Kidney epithelial cell (primary cell): Measurements from ENCODE around the gene PIP4K2C. TPM values are rescaled to one million over a fixed set of nuclear protein-coding genes. Genes with fewer than 3 reads are reported as not detected.

Source experiments
- DNase-seq: peaks from one replicate; pipeline ENCODE4 v3.0.0-alpha.2; 2010; ENCODE audit warnings: low read depth
- H3K27me3 ChIP-seq: 2 replicates; pipeline ENCODE4 v1.6.0; 2011; ENCODE audit warnings: low read length; ENCODE audit not compliant: control insufficient read depth, insufficient read depth
- H3K36me3 ChIP-seq: 2 replicates; pipeline ENCODE4 v1.5.1; 2011; ENCODE audit warnings: low read length; ENCODE audit not compliant: control insufficient read depth, insufficient read depth
- H3K4me3 ChIP-seq: 2 replicates; pipeline ENCODE4 v1.5.1; 2011; ENCODE audit warnings: low read depth, mild to moderate bottlenecking, control low read depth, low read length
- total RNA-seq: library from RNA; depleted of rRNA; stranded (reverse); fragments of >200 nt; gene quantifications from 2 replicates; pipeline ENCODE4 v1.2.3, GENCODE V29; 2015
- TF ChIP-seq, protein P1 (sequence below): IDR thresholded peaks from 2 replicates; pipeline ENCODE4 v1.5.1; 2011; ENCODE audit warnings: mild to moderate bottlenecking, moderate library complexity, low read length, control low read depth, inconsistent platforms; ENCODE audit not compliant: insufficient read depth, poor library complexity, severe bottlenecking

Gene PIP4K2C
- total RNA-seq, 1 donor from 2014 or later, result 105 TPM

DNA sequence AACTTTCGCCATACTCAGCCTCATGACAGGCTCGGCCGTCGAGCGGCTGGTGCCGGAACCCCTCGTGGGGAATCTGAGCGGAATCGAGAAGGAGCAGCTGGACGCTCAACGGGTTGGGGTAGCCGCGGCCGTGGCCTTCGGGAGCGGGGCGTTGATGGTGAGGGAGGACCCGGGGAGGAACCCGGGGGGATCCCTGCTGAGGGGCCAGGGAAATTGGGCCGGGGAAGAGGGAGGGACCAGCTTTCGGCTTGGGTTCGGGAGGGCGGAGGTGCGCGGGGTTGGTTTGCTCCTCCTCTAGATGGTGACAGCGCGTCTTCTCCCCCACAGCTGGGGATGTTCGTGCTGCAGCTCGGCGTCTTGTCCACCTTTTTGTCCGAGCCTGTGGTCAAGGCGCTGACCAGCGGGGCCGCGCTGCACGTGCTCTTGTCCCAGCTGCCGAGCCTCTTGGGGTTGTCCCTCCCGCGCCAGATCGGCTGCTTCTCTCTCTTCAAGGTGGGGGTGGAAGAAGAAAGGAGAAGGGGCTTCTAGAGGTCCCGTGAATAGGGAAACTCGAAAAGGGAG is 30.0 kb downstream of the PIP4K2C start:
- Histone ChIP-seq H3K27me3 (peaks cover 74% of the 10 kb centered on the region), H3K4me3 (no peak overlapping the region), H3K36me3 (no peaks in the 10 kb centered on the region)
- no peak for DNase-seq
- TF ChIP-seq, protein P1, sequence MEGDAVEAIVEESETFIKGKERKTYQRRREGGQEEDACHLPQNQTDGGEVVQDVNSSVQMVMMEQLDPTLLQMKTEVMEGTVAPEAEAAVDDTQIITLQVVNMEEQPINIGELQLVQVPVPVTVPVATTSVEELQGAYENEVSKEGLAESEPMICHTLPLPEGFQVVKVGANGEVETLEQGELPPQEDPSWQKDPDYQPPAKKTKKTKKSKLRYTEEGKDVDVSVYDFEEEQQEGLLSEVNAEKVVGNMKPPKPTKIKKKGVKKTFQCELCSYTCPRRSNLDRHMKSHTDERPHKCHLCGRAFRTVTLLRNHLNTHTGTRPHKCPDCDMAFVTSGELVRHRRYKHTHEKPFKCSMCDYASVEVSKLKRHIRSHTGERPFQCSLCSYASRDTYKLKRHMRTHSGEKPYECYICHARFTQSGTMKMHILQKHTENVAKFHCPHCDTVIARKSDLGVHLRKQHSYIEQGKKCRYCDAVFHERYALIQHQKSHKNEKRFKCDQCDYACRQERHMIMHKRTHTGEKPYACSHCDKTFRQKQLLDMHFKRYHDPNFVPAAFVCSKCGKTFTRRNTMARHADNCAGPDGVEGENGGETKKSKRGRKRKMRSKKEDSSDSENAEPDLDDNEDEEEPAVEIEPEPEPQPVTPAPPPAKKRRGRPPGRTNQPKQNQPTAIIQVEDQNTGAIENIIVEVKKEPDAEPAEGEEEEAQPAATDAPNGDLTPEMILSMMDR, result no peak

DNA sequence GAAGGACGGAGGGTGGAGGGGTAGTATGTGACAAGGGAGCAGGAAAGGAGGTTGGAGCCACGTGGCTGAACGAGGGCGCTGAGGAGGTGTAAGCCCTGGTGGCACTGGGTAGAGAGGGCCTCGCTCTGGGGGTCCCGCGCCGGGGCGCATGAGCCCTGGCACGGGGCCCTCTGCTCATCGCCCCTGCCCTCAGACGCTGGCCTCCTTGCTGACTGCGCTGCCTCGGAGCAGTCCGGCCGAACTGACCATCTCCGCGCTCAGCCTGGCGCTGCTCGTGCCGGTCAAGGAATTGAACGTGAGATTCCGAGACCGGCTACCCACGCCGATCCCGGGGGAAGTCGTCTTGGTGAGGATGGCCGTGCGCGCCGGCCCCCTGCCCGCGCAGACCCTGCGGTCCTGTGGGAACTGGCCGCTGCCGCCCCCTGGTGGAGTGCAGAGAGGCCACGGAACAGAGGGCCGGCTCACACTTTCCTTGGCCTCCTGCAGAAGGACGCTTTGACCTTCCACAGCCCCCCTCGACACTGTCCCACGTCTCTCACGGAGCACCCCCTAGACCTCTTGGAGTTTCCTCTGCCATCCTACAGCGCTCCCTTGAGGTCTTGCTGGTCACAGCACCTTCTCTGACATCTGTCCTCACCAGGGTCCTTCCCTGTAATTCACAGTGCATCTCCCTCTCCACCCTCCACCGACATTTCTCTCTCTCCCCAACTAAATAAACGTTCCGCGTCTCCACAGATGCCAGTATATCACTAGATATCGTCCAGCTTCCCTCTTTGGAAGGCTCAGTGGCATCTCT is 30.7 kb downstream of the PIP4K2C start:
- TF ChIP-seq, protein P1, result peak; percentile 90
- no peaks in the 10 kb centered on the region for H3K36me3 ChIP-seq
- no peak for DNase-seq
- peaks cover 80% of the 10 kb centered on the region for H3K27me3 ChIP-seq
- H3K4me3 ChIP-seq, result no peak overlapping the region

DNA sequence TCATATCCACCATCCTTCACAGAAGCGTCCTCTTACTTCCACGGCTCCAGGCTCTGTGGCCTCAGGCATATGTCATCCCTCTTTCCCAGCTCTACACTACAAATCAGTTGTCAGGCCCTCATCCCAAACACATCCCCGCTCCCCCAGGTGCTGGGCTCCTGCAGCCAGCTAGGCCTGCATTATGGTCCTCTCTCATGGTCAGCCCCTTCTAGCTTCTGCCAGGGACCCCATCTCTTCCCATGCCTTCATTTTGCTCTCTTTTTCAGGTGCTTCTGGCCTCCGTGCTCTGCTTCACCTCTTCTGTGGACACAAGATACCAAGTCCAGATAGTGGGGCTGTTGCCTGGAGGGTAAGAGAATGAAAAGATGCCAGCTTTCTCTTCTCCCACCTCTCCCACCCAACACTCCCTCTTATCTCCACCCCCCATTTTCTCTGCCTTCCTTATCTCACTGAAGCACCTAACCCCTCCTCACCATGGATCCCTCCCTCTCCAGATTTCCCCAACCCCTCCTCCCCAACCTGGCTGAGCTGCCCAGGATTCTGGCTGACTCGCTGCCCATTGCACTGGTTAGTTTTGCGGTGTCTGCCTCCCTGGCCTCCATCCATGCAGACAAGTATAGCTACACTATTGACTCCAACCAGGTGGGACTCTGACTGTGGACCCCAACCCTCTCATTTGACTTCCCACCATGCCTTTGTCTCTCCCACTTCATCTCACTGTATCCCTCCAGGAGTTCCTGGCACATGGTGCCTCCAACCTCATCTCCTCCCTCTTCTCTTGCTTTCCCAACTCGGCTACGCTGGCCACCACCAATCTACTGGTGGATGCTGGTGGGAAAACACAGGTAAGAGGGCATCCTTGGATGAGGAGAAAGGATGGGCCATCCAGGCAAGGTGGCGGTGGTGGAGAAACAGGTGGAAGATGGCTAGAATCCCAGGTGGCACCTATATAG is 31.6 kb downstream of the PIP4K2C start:
- Histone ChIP-seq H3K4me3 (no peak overlapping the region), H3K36me3 (no peaks in the 10 kb centered on the region), H3K27me3 (peaks cover 89% of the 10 kb centered on the region)
- no peak for DNase-seq
- TF ChIP-seq, protein P1, result no peak

DNA sequence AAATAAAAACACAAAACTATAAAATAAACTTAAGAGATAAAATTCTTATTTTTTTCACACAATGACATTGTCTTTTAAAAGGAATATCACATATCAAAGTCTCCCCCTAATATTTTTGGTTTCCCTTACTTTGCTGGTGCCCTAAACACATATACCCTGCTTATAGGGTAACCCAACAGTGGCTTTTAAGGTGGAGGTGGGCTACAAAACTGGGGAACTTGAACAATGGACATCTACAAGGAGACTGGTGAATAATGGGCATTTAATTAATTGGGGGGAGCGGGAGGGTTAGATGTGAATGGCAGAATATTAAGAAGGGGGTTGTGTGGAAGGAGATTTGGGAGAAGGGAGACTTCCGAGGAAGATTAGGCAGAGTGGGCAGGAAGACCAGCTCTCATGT is 32.4 kb downstream of the PIP4K2C start:
- TF ChIP-seq, protein P1, result no peak
- H3K36me3 ChIP-seq, result no peaks in the 10 kb centered on the region
- peaks cover 92% of the 10 kb centered on the region for H3K27me3 ChIP-seq
- no peak overlapping the region for H3K4me3 ChIP-seq
- DNase-seq, result no peak

DNA sequence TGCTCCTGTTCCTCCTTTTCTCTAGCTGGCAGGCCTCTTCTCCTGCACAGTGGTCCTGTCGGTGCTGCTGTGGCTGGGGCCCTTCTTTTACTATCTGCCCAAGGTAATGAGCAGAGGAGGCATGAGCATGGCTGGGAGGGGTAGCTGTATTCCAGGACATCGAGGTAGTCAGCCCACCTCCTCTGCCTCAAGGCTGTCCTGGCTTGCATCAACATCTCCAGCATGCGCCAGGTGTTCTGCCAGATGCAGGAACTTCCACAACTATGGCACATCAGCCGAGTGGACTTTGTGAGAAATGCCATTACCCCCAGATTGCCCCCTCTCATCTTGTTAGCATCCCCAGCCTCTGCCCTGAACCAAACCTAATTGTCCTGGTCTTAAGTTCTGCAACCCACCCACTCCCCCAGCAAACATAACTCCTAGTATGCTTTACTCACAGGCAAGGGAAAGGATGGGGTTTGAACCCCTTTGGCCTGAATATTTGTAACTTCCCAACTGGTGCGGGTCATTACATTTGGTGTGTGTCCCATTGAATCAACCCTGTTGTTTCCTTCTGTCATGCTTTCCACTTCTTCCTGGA is 32.9 kb downstream of the PIP4K2C start:
- DNase-seq, result no peak
- H3K27me3 ChIP-seq, result peaks cover 95% of the 10 kb centered on the region

More for the DNA sequence above, 32.9 kb downstream of the PIP4K2C start:
- Histone ChIP-seq H3K4me3 (no peak overlapping the region), H3K36me3 (no peaks in the 10 kb centered on the region)
- TF ChIP-seq, protein P1, result no peak
